GM12874 (cell line): ENCODE data around the gene UBE2J2.

Experiments used
- CTCF ChIP-seq: IDR thresholded peaks from 2 replicates; pipeline ENCODE4 v1.5.1; 2011; ENCODE audit warnings: low read depth, mild to moderate bottlenecking, control low read depth, low read length, moderate library complexity; ENCODE audit not compliant: insufficient read depth

The UBE2J2 gene

GRCh38 chr1:1285102-1285571, 11.5 kb upstream of the UBE2J2 start:
- no peak for TF ChIP-seq CTCF

- no peak for TF ChIP-seq CTCF
Measured at GRCh38 chr1:1284221-1285101, 10.8 kb upstream of the UBE2J2 start.

- 0 out of 2 replicates have a peak, but pooled peaks have one; percentile 16 for TF ChIP-seq CTCF
Measured at GRCh38 chr1:1283821-1284220, 10.2 kb upstream of the UBE2J2 start.

- TF ChIP-seq CTCF = no peak
Measured at GRCh38 chr1:1282998-1283397, 9.3 kb upstream of the UBE2J2 start.

GRCh38 chr1:1281533-1282321, 8.1 kb upstream of the UBE2J2 start:
- TF ChIP-seq CTCF = no peak

- TF ChIP-seq CTCF = no peak
Measured at GRCh38 chr1:1280782-1281481, 7.3 kb upstream of the UBE2J2 start.

- no peak for TF ChIP-seq CTCF
Measured at GRCh38 chr1:1279028-1279427, 5.4 kb upstream of the UBE2J2 start.
